ENCODE measurements around the gene HECW1. TPM values are rescaled to one million over a fixed set of nuclear protein-coding genes. Genes with fewer than 3 reads are reported as not detected.

Gene HECW1
- polyA plus RNA-seq, 1 donor (not counting 4 experiments of a cell fraction or from before 2014, with no cell fraction given): not detected

- Histone ChIP-seq H3K27ac (ENCODE audit: control insufficient read depth, insufficient read depth, low read length) (no peak overlapping the region), H3K9ac (ENCODE audit: control insufficient read depth, extremely low read depth, insufficient read depth, low read length) (no peak overlapping the region), H4K20me1 (ENCODE audit: control insufficient read depth, extremely low read depth, insufficient read depth, low read length) (no peaks in the 10 kb centered on the region), H3K4me2 (ENCODE audit: control insufficient read depth, extremely low read depth, insufficient read depth, low read depth, low read length) (no peak overlapping the region), H3K79me2 (ENCODE audit: control insufficient read depth, insufficient read depth, low read length) (no peaks in the 10 kb centered on the region), H3K36me3 (ENCODE audit: control insufficient read depth in 2 of 2, extremely low read depth in 1 of 2, insufficient read depth in 2 of 2, low read length in 2 of 2) (no peaks in the 10 kb centered on the region), H3K27me3 (ENCODE audit: control insufficient read depth, extremely low read depth, insufficient read depth, low read length) (peaks cover 10% of the 10 kb centered on the region), H3K4me3 (ENCODE audit: control insufficient read depth in 2 of 3, extremely low read depth in 1 of 3, insufficient read depth in 2 of 3, low read depth in 1 of 3, low read length in 3 of 3) (no peak overlapping the region), H3K4me1 (ENCODE audit: control insufficient read depth, extremely low read depth, insufficient read depth, low read length) (peaks cover 5% of the 10 kb centered on the region), H3K9me1 (ENCODE audit: control insufficient read depth, extremely low read depth, insufficient read depth, low read length) (no peaks in the 10 kb centered on the region), H3K9me3 (ENCODE audit: control insufficient read depth, low read depth, low read length) (no peaks in the 10 kb centered on the region), H2AFZ (ENCODE audit: control insufficient read depth, low read length) (peak overlapping the region; percentile 62)
- dilution Hi-C loops (cut with MboI; ENCODE audit: extremely low pct_ligation_motif_present, low sequenced_read_pairs): no loop called here
- DNase-seq (ENCODE audit: low read depth, low spot score) (peak; percentile 4), FAIRE-seq (no peak)
- TF ChIP-seq EZH2 (IDR thresholded peaks at IDR 0.05; ENCODE audit: low read length): no peak
- TF ChIP-seq CTCF (optimal IDR thresholded peaks at IDR 0.05 in 1 of 3, IDR thresholded peaks at IDR 0.05 in 1 of 3, conservative IDR thresholded peaks at IDR 0.05 in 1 of 3; ENCODE audit: extremely low read depth in 1 of 3, insufficient read depth in 2 of 3, low read length in 3 of 3): no peak
Measured at GRCh38 chr7:43302211-43302711, 189.8 kb downstream of the HECW1 start.

GRCh38 chr7:43302773-43303460, 190.5 kb downstream of the HECW1 start:
- Histone ChIP-seq H4K20me1 (ENCODE audit: control insufficient read depth, extremely low read depth, insufficient read depth, low read length) (no peaks in the 10 kb centered on the region), H2AFZ (ENCODE audit: control insufficient read depth, low read length) (no peak overlapping the region), H3K4me1 (ENCODE audit: control insufficient read depth, extremely low read depth, insufficient read depth, low read length) (peaks cover 5% of the 10 kb centered on the region), H3K27me3 (ENCODE audit: control insufficient read depth, extremely low read depth, insufficient read depth, low read length) (peaks cover 10% of the 10 kb centered on the region), H3K4me3 (ENCODE audit: control insufficient read depth in 2 of 3, extremely low read depth in 1 of 3, insufficient read depth in 2 of 3, low read depth in 1 of 3, low read length in 3 of 3) (no peak overlapping the region), H3K36me3 (ENCODE audit: control insufficient read depth in 2 of 2, extremely low read depth in 1 of 2, insufficient read depth in 2 of 2, low read length in 2 of 2) (no peaks in the 10 kb centered on the region), H3K79me2 (ENCODE audit: control insufficient read depth, insufficient read depth, low read length) (no peaks in the 10 kb centered on the region), H3K4me2 (ENCODE audit: control insufficient read depth, extremely low read depth, insufficient read depth, low read depth, low read length) (no peak overlapping the region), H3K9me1 (ENCODE audit: control insufficient read depth, extremely low read depth, insufficient read depth, low read length) (no peaks in the 10 kb centered on the region), H3K9me3 (ENCODE audit: control insufficient read depth, low read depth, low read length) (no peaks in the 10 kb centered on the region), H3K9ac (ENCODE audit: control insufficient read depth, extremely low read depth, insufficient read depth, low read length) (no peak overlapping the region), H3K27ac (ENCODE audit: control insufficient read depth, insufficient read depth, low read length) (no peak overlapping the region)
- no peak for TF ChIP-seq EZH2 (IDR thresholded peaks at IDR 0.05; ENCODE audit: low read length)
- TF ChIP-seq CTCF (optimal IDR thresholded peaks at IDR 0.05 in 1 of 3, IDR thresholded peaks at IDR 0.05 in 1 of 3, conservative IDR thresholded peaks at IDR 0.05 in 1 of 3; ENCODE audit: extremely low read depth in 1 of 3, insufficient read depth in 2 of 3, low read length in 3 of 3): no peak
- DNase-seq (ENCODE audit: low read depth, low spot score): no peak
- dilution Hi-C loops (cut with MboI; ENCODE audit: extremely low pct_ligation_motif_present, low sequenced_read_pairs): no loop called here
- FAIRE-seq: no peak

All from keratinocyte (primary cell).